Urinary bladder (tissue), 4 donors: ENCODE results near the gene PWWP2A. TPM values are rescaled to one million over a fixed set of nuclear protein-coding genes. Genes with fewer than 3 reads are reported as not detected.
A peak's percentile ranks its signal among the peaks of the same experiment; 100 is the strongest.
"Not testable (repeated sequence)": the region's sequence is repeated elsewhere in the genome, so short reads cannot be mapped to it uniquely, and the experiment has no call there.

Source experiments
- DNase-seq: peaks from one replicate; pipeline ENCODE4 v3.0.0-alpha.2; 2015; ENCODE audit errors: extremely low spot score
- H3K27ac ChIP-seq: one replicate; pipeline ENCODE4 v1.5.1; 2013; ENCODE audit warnings: low read depth, mild to moderate bottlenecking, moderate library complexity
- H3K36me3 ChIP-seq: one replicate; pipeline ENCODE4 v1.6.1; 2013; ENCODE audit warnings: mild to moderate bottlenecking, moderate library complexity; ENCODE audit not compliant: insufficient read depth
- H3K4me1 ChIP-seq: one replicate; pipeline ENCODE4 v1.6.1; 2013; ENCODE audit warnings: mild to moderate bottlenecking, moderate library complexity; ENCODE audit not compliant: insufficient read depth
- H3K4me3 ChIP-seq: one replicate; pipeline ENCODE4 v1.5.1; 2013; ENCODE audit warnings: low read depth, low read length
- WGBS: extraction: QIAGEN DNeasy Blood & Tissue Kit; methylation state at CpG from one replicate; pipeline ENCODE4 v1.1.7; 2013; 5-methylcytosine and 5-hydroxymethylcytosine counted together
- polyA plus RNA-seq: library from polyadenylated mRNA; stranded (reverse); fragments of 200-250 nt; gene quantifications from one replicate; pipeline ENCODE4 v1.2.3, GENCODE V29; 2013
- total RNA-seq: library from RNA; depleted of rRNA; stranded (reverse); fragments of >200 nt; gene quantifications from one replicate; pipeline ENCODE4 v1.2.3, GENCODE V29; 2014
- donor health status: healthy with polysubstance abuse.
- donor health status: healthy.

PWWP2A gene
- total and polyA plus RNA-seq, 2 donors: 12.5 to 50.4 TPM

DNA sequence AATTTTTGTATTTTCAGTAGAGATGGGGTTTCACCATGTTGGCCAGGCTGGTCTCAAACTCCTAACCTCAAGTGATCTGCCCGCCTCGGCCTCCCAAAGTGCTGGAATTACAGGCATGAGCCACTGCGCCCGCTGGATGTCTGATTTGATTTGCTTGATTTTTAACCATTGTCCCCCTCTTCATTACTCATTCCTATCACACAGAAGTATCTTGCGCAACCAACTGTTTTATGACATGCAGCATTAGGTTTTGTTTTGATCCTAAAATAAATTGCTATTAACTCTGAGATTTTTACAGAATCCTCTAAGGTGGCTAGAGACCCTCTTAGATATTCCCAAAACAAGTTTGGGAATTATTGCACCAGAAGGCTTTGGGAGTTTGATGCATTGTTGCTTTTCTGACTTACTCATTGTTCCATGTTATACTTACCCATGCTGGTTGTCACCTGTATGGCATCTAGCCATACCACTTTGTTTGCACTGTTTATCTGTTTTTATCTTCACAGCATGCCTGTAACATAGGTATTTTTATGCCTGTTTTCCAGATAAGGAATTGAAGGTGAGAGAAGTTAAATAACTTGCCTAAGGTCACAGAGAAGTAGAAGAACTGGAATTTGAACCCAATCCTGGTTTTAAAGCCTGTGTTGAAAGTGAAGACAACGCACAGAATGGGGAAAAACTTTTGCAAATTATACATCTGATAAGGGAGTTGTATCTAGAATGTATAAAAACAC, 35.9 kb upstream of the PWWP2A start:
- no peaks in the 10 kb centered on the region for H3K4me1 ChIP-seq
- no peak for DNase-seq
- no peak overlapping the region for H3K27ac ChIP-seq
- H3K36me3 ChIP-seq: no peaks in the 10 kb centered on the region
- H3K4me3 ChIP-seq: no peak overlapping the region
- WGBS: 76% methylated on average over 6 of the region's 6 CpGs

DNA sequence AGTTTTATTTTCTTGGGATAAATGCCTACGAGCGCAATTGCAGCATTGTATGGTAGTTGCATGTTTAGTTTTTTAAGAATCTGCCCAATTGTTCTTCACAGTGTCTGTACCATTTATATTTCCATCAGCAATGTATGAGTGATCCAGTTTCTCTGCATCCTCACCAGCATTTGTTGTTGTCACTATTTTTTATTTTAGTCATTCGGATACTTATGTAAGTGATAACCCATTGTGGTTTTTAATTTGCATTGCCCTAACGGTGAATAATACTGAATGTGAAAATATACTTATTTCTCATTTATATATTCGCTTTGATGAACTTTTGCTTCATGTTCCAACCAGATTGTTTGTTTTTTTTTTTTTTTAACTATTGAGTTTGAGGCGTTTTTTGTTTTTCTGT, 33.7 kb upstream of the PWWP2A start:
- DNase-seq: no peak
- no peak overlapping the region for H3K27ac ChIP-seq
- H3K36me3 ChIP-seq: no peaks in the 10 kb centered on the region
- no peak overlapping the region for H3K4me3 ChIP-seq
- H3K4me1 ChIP-seq: no peaks in the 10 kb centered on the region
- WGBS: 87% methylated on average over 6 of the region's 6 CpGs

DNA sequence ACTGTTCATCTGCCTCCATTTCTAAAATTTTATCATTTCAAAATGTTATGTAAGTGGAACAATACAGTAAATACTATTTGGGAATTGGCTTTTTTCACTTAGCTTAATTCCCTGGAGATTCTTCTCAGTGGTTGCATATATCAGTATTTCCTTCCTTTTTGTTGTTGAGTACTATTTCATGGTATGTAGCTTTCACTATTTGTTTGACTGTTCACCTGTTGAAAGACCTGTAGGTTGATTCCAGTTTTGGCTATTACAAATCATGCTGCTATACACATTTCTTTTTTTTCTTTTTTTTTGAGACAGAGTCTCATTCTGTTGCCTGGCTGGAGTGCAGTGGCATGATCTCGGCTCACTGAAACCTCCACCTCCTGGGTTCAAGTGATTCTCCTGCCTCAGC, 33.0 kb upstream of the PWWP2A start:
- Histone ChIP-seq H3K4me1 (no peaks in the 10 kb centered on the region), H3K36me3 (no peaks in the 10 kb centered on the region), H3K27ac (no peak overlapping the region), H3K4me3 (no peak overlapping the region)
- WGBS: 96% methylated on average over 1 of the region's 1 CpG
- no peak for DNase-seq

DNA sequence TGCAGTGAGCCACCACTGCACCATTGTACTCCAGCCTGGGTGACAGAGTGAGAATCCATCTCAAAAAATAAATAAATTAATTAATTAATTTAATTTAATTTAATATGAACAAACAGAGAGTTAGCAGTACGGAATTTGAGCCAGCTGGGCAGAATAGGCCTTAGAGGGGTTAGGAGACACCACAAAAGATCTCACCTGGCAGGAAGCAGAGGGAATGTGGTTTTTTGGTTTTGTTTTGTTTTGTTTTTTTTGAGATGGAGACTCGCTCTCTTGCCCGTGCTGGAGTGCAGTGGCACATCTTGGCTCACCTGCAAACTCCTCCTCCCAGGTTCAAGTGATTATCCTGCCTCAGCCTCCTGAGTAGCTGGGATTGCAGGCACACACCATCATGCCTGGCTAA, 31.8 kb upstream of the PWWP2A start:
- Histone ChIP-seq H3K36me3 (no peaks in the 10 kb centered on the region), H3K4me1 (no peaks in the 10 kb centered on the region), H3K4me3 (no peak overlapping the region), H3K27ac (no peak overlapping the region)
- WGBS: 88% methylated on average over 3 of the region's 3 CpGs
- DNase-seq: no peak

DNA sequence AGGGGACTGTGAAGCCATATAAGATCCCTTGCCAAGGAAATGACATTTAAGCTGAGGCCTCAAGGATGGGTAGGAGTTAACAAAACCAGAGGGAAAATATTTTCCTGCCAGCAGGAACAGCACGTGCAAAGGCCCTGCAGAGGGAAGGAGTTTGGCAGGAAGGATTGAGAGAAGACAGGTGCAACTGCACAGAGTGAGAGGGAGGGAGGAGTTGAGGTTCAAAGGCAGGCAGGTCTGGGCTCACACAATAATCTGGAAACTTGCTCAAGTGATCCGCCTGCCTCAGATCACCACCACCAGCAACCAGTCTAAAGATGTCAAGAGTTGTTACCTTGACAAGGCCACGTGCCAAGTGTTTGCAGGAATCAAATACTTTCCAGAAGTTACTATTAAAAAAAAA, 31.1 kb upstream of the PWWP2A start:
- Histone ChIP-seq H3K4me3 (no peak overlapping the region), H3K27ac (no peak overlapping the region), H3K4me1 (no peaks in the 10 kb centered on the region), H3K36me3 (no peaks in the 10 kb centered on the region)
- no peak for DNase-seq
- WGBS: 85% methylated on average over 3 of the region's 3 CpGs

DNA sequence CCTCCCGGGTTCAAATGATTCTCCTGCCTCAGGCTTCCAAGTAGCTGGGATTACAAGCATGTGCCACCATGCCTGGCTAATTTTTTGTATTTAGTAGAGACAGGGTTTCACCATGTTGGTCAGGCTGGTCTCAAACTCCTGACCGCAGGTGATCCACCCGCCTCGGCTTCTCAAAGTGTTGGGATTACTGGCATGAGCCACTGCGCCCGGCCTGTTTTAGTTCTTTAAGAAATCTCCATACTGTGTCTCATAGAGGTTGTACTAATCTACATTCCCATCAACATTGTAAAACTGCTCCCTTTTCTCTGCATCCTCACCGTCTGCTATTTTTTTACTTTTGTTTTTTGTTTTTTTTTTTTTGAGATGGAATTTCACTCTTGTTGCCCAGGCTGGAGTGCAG, 25.2 kb upstream of the PWWP2A start:
- WGBS: 85% methylated on average over 7 of the region's 7 CpGs
- H3K36me3 ChIP-seq: not testable (repeated sequence)

DNA sequence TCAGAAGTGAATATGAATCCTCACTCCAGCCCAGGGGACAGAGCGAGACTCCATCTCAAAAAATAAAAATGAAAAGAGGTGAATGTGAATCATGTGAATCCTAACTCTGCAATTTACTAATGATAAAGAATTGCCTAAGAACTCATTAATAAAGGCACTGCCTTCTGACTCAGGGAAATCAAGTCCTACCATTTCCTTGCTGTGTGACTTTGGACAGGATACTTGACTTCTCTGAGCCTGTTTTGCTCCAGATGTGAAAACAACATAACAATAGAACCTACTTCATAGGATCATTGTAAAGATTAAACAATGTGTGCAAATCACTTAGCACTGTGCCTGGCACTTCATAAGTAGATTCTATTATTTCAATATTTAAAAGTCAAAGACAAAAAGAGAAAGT, 15.1 kb upstream of the PWWP2A start:
- no peak overlapping the region for H3K27ac ChIP-seq
- DNase-seq: no peak
- 97% methylated on average over 1 of the region's 1 CpG for WGBS
- H3K4me3 ChIP-seq: no peak overlapping the region
- H3K4me1 ChIP-seq: no peaks in the 10 kb centered on the region
- H3K36me3 ChIP-seq: no peaks in the 10 kb centered on the region

More for the DNA sequence above, 25.2 kb upstream of the PWWP2A start:
- H3K27ac ChIP-seq, H3K4me1 ChIP-seq, DNase-seq, H3K4me3 ChIP-seq: not testable (repeated sequence)

DNA sequence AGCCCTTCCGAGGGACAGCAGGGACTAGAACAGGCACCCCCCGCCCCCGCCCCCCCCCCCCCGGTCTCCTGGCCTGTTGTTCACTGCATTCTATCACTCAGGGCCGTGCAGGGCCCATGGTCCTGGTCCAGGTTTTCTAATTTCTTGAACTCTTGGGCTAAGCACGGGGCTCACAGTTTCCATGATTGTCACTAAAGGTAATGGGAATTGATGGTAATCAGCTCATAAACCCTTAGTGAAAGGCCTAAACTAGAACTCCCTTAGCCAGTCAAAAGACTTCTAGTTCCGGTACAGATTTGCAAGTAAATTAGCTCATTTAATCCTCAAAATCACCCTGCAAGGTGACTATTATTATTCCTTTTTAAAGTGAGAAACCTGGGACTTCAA, 14.7 kb upstream of the PWWP2A start:
- WGBS: 37% methylated on average over 7 of the region's 7 CpGs
- H3K36me3 ChIP-seq: no peaks in the 10 kb centered on the region
- no peak overlapping the region for H3K27ac ChIP-seq
- no peak for DNase-seq
- no peaks in the 10 kb centered on the region for H3K4me1 ChIP-seq
- H3K4me3 ChIP-seq: no peak overlapping the region

DNA sequence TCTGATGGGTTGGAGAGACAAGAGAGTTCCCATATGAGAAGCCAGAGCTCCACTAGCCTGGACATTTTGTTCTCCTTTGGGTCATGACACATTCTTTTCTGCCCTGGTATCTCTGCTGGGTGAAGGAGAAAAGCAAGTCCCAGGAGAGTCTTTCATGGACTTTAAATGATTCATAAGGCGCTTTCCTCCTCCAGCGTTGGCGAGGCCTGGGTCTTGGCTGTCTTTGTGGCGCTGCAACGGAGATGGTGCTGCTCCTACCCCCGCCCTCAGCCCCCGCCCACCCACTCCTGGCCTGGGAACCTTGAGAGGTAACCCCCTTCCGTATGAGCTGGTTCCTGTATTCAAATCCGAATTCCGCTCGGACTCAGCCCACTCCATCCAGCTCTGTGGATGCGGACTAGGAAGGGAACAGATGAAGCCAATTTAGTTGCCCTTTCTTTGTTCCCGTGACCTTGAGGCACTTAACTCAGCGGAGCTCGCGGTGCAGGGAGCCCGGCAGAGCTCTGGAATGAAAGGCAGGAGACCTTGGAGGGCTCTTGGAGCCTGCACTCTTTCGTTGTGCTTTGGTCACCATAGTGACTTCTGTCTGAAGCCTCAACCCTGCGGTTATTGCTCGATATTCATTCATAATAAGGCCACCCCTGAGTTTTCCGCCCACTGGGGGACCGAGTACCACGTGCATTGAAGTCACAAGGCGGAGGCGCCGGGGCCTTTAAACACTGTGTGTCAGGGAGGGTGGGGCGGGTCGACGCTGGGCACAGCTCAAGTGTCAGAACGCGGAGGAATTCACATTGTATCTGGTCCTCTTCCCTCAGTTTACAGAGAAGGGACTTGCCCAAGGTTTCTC, 14.0 kb upstream of the PWWP2A start:
- no peak overlapping the region for H3K4me3 ChIP-seq
- no peaks in the 10 kb centered on the region for H3K4me1 ChIP-seq
- no peak overlapping the region for H3K27ac ChIP-seq
- 30% methylated on average over 31 of the region's 31 CpGs for WGBS
- no peaks in the 10 kb centered on the region for H3K36me3 ChIP-seq
- no peak for DNase-seq

DNA sequence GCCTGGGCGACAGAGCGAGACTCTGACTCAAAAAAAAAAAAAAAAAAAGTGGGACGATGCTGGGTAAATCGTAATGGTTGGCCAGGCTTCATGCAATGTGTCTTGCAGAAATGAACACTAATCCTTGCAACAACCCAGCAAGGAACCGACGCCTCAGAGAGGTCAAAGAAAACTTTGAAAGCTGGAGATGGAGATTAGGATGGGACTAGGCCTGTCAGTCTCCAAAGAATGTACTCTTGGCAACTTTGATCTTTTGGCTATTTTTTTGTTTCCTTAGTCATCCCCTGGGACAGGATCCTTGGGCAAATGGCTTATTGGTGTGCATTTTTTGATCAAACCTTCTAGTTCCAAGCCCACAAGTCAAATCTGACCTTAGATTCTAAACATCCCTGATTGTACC, 10.6 kb upstream of the PWWP2A start:
- DNase-seq: no peak
- H3K36me3 ChIP-seq: no peaks in the 10 kb centered on the region
- H3K27ac ChIP-seq: no peak overlapping the region
- 87% methylated on average over 6 of the region's 6 CpGs for WGBS
- no peak overlapping the region for H3K4me3 ChIP-seq
- no peaks in the 10 kb centered on the region for H3K4me1 ChIP-seq

DNA sequence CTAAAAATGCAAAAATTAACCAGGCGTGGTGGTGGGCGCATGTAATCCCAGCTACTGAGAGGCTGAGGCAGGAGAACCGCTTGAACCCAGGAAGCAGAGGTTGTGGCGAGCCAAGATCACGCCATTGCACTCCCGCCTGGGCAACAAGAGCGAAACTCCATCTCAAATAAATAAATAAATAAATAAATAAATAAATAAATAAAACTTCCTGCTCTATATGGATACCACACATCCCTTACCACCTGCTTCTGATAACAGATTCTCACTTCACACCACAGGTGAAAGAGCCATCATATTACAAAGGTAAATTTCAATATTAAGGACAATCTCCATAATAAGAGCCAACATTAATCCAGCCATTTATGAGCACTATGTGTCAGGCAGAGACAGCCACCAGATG, 9.4 kb upstream of the PWWP2A start:
- DNase-seq: no peak
- 89% methylated on average over 7 of the region's 7 CpGs for WGBS

DNA sequence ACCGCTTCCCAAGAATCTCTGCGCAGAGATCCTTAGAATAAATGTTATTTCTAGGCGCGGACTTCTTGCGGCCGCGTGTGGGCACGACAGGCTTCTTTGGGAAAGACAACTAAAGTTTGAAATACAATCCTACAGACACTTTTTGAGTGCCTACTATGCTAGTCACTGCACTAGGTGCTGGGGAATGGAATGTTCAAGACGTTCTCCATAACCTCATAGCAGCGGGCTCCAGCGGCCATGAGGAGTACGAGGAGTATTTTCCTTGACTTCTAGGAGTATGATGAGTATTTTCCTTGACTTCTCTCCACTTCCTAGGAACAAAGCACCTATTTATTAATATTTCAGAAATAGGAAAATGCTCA, 636 bp upstream of the PWWP2A start:
- 9% methylated on average over 12 of the region's 12 CpGs for WGBS
- H3K27ac ChIP-seq: no peak overlapping the region
- no peaks in the 10 kb centered on the region for H3K36me3 ChIP-seq
- DNase-seq: no peak
- H3K4me3 ChIP-seq: no peak overlapping the region
- no peaks in the 10 kb centered on the region for H3K4me1 ChIP-seq

More for the DNA sequence above, 9.4 kb upstream of the PWWP2A start:
- Histone ChIP-seq H3K4me1 (no peaks in the 10 kb centered on the region), H3K4me3 (no peak overlapping the region), H3K36me3 (no peaks in the 10 kb centered on the region), H3K27ac (no peak overlapping the region)

DNA sequence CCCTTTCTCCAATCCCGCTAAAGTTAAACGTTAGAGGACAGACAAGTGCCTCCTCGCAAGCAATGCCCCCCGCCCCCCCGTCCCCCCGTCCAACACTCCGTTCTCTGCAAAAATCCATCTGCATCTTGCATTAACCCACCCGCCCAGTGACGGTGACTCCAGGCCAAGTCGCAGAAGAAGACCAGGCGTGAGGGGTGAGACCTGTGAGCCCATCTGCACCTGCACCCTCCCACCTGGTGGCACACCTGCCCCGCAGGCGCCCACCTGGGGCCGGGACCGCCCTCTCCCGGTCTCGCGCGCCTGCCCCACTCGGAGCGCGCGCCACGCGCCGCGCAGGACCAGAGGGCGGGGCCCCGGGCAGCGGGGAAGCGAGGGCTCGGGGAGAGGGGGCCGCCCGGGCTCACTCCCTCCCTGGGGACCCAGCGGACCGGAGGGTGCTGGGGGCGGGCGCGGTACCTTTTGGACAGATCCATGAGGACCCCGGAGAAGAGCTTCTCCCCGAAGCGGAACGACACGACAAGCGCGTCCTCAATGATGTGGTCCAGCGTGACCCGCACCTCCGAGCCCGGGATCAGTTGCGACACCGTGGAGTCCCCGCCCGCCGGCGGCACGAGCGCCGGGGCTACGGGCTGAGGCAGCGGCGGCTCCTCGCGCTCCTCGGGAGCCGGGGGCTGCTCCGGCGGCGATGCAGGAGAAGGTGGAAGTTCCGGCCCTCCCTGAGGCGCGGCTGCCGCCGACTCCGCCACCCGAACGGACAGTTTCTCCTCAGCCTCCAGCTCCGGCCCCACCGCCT, 705 bp downstream of the PWWP2A start:
- H3K27ac ChIP-seq: peak overlapping the region; percentile 92
- peak overlapping the region; percentile 90 for H3K4me3 ChIP-seq
- under 1% methylated on average over 79 of the region's 79 CpGs for WGBS
- H3K36me3 ChIP-seq: no peaks in the 10 kb centered on the region
- no peak for DNase-seq
- no peaks in the 10 kb centered on the region for H3K4me1 ChIP-seq

DNA sequence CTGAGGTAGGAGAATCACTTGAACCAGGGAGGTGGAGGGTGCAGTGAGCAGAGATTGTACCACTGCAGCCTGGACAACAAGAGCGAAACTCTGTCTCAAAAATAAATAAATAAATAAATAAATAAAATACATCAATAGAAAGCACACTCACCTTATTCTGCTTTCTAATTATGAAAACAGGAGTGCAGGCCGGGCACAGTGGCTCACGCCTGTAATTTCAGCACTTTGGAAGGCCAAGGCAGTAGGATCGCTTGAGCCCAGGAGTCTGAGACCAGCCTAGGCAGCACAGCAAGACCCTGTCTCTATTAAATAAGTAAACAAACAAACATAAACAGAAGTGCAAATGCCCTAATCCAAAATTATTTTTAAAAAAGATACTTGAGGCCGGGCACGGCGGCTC, 2.3 kb downstream of the PWWP2A start:
- WGBS: 98% methylated on average over 7 of the region's 7 CpGs
- H3K4me1 ChIP-seq: no peaks in the 10 kb centered on the region
- no peak for DNase-seq
- H3K36me3 ChIP-seq: no peaks in the 10 kb centered on the region
- H3K4me3 ChIP-seq: no peak overlapping the region
- H3K27ac ChIP-seq: no peak overlapping the region
